LoVo (cell line): ENCODE measurements around the gene BCL2L12.
"Not testable (repeated sequence)": the region's sequence is repeated elsewhere in the genome, so short reads cannot be mapped to it uniquely, and the experiment has no call there.

ENCODE experiments used
- DNase-seq: peaks from one replicate; pipeline ENCODE4 v3.0.0-alpha.2; 2016; ENCODE audit warnings: low spot score

The BCL2L12 gene

DNA sequence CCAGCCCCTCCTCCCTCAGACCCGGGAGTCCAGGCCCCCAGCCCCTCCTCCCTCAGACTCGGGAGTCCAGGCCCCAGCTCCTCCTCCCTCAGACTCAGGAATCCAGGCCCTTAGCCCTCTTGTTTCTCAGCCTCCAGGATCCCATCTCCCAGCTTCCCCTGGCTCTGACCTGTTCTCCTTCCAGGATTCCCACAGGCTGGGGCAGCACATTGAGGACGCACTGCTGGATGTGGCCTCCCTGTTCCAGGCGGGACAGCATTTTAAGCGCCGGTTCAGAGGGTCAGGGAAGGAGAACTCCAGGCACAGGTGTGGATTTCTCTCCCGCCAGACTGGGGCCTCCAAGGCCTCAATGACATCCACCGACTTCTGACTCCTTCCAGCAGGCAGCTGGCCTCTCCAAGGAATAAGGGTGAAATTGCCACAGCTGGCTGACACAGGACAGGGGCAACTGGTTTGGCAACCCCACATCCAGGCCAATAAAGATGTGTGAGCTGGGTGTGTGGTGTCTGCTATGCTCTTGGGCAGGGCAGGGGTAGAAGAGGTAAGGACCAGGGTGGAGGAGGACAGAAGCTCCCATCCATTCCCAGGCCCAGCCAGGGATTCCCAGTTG, 47.6 kb downstream of the BCL2L12 start:
- DNase-seq = no peak

DNA sequence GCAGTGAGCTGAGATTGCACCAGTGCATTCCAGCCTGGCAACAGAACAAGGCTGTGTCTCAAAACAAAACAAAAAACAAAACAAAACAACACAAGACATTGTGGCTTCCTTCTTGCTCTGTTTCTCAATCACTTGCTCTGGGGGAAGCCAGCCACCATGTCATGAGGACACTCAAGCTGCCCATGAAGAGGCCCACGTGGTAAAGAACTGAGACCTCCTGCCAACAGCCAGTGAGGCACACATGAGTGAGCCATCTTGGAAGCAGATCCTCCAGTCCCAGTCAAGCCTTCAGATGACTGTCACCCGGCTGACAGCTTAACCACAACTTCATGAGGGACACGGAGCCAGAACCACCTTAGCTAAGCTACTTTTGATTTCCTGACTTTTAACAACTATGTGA, 50.4 kb downstream of the BCL2L12 start:
- no peak for DNase-seq

DNA sequence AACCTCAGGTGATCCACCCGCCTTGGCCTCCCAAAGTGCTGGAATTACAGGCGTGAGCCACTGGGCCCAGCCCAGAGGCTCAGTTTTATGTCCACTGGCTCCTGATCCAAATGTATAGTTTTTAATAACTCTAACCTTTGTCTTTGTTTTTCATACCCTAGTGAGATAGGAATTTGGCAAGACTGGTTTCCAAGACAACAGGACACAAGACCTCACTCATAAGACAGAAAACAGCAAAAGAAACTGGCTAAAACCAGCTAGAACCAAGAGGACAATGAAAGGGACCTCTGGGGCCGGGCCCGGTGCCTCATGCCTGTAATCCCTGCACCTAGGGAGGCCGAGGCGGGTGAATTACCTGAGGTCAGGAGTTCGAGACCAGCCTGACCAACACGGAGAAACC, 52.8 kb downstream of the BCL2L12 start:
- DNase-seq = no peak

DNA sequence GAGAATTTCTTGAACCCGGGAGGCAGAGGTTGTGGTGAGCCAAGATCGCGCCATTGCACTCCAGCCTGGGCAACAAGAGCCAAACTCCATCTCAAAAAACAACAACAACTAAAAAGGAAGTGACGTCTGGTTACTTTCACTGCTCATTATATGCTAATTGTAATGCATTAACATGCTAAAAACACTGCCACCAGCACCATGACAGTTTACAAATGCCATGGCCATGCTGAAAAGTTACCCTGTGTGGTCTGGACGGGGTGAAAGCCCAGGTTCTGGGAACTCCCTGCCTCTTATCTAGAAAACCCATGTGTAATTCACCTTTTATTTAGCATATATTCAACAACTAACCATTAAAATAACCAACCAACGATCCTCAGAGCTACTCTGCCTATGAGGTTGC, 53.3 kb downstream of the BCL2L12 start:
- no peak for DNase-seq

DNA sequence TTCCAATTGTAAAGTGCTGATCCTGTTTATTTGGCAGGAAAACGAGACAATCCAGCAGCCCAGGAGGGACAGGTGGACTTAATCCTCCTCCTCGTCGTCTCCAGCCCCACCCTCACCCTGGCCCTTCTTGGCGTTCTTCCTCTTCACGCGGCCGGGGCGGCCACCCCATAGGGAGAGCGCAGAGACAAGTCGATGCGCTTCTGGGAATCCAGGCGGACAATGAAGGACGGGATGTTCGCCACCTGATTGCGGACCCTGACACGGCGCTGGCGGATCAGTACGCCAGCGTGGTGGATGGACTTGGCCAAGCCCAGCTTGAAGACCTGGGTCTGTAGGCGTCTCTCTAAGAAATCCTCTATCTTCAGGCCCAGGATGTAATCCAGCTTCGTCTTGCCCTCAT, 53.7 kb downstream of the BCL2L12 start:
- not testable (repeated sequence) for DNase-seq
